HG03064 (cell line): ENCODE data around the gene NCF2.
"Not testable (repeated sequence)": the region's sequence is repeated elsewhere in the genome, so short reads cannot be mapped to it uniquely, and the experiment has no call there.

Experiments used
- ATAC-seq: cut with Tn5 transposase; IDR thresholded peaks from one replicate; pipeline ENCODE4 v1.9.1; 2021; ENCODE audit warnings: low read depth; ENCODE audit not compliant: unreplicated experiment

Gene NCF2

DNA sequence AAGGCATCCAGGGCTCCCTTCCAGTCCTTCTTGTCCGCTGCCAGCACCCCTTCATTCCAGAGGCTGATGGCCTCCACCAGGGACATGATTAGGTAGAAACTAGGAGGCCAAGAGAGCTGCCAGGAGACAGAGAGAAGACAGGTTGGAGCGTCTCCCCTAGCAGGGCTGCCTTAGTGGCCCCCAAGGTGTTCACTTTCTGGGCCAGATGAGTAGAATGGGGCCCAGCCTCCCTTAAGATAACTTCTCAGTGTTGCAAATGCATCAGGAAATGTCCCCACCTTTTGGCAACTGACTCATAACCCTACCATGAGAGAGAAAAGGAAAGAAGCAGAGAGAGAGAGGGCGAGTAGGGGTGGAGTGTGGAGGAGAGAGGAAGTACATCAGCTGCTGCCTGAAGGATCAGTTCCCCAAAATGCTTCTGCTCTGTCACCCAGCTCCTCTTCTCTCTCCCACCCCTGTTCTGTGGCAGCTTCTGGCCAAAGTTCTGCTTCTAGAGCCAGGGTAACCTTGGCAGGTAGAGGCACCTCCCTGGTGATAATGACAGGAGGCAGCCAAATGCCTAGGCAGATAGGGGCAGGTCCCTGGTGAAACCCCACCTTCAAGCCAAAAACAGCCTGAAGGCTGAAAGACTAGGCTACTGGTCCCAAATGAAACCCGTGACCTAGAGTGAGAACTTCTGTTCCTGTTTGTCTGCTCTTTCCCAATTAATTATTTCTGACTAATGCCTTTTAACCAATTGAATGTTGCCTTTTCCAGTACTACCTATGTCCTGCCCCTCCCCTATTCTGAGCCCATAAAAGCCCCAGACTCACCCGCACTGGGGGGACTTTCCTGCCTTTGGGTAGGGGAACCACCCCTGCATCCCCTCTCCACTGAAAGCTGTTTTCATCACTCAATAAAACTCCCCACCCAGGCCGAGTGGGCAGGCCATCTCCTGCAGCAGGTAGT is at the start of gene NCF2:
NCF2 (minus strand) TSS at position 216 of the 948 bp plus-strand sequence; CDS start at position 86, 130 bp downstream.
- ATAC-seq: peak; percentile 65

DNA sequence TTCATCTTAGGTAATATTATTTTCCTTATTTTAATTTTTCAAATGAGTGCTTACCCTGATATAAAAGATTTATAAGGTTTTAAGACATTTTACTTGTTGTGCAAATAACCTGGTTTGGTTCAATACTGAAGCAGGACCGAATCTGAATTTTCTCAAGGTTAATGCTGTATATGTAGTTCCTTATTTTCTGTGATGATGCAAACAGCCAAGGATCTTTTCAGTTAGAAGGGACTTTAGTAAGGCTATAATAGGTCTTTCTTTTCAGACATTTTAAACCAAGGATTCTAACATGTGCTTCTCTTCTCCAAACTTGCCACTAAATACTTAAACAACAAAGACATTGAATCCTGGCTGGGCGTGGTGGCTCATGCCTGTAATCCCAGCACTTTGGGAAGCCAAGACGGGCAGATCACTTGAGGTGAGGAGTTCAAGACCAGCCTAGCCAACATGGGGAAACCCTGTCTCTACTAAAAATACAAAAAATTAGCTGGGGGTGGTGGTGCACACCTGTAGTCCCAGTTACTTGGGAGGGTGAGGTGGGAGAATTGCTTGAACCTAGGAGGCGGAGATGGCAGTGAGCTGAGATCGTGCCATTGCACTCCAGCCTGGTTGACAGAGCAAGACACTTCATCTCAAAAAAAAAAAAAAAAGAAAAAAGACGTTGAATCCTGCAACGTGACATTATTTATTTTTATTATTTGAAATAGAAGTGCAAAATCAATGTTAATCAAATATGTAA is 48.6 kb upstream of the NCF2 start:
- ATAC-seq: no peak

DNA sequence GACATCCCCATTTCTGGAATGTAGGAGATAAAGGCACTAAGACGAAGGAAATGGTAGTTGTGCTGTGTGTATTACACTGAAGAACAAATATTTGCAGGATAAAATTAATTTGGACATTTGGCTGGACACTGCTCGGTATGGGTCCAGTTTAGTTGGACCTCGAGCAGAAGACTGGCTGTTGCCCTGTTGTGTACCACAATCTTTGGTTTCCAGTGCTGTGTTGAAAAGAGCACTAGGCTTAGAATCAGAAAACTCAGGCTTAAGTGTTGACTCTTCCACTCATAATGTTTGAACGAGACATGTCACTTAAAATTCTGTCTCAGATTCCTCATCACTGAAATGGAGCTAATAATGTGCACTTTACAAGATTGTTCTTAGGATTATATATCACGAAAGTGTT is 46.5 kb upstream of the NCF2 start:
- no peak for ATAC-seq

- ATAC-seq: no peak
Measured at GRCh38 chr1:183636334-183636682, 46.0 kb upstream of the NCF2 start.

- peak; percentile 82 for ATAC-seq
Measured at GRCh38 chr1:183635606-183636333, 45.5 kb upstream of the NCF2 start, which contains the start of gene ARPC5. ARPC5 (minus strand) TSS chr1:183635783; CDS start chr1:183635659, 124 bp downstream.

DNA sequence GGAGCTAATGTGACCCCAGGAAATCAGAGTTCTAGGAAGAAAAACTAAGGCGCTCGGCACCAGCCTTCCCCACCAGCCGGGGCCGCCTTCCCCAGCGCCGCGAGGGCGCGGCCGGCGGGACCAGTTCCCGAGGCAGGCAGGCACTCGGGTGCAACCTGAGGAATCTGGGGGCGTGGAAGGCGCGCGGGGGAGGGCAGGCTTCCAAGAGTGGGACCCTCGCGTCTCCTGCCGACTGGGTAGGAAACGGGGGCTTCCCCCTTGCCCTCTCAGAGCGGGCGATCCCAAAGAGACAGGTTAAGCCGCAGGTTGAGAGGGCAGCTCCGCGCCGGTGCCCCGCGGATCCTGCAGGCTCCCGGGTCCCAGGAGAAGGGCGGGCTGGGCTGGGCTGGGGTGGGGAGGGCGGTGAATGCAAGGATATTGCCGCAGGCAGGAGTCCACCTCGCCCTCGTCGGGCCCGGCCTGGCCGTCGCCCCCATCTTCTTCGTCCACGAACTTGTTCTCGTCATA is 44.9 kb upstream of the NCF2 start:
- peak; percentile 6 for ATAC-seq

GRCh38 chr1:183634429-183635065 is 44.3 kb upstream of the NCF2 start:
- ATAC-seq: no peak

GRCh38 chr1:183633676-183634343 is 43.6 kb upstream of the NCF2 start:
- ATAC-seq: peak; percentile 43

GRCh38 chr1:183632964-183633363 is 42.7 kb upstream of the NCF2 start:
- no peak for ATAC-seq

- no peak for ATAC-seq
Measured at GRCh38 chr1:183632114-183632513, 41.9 kb upstream of the NCF2 start.

- no peak for ATAC-seq
Measured at GRCh38 chr1:183630748-183631147, 40.5 kb upstream of the NCF2 start.

GRCh38 chr1:183628537-183628936 is 38.3 kb upstream of the NCF2 start:
- no peak for ATAC-seq

- ATAC-seq: not testable (repeated sequence)
Measured at GRCh38 chr1:183626236-183626635, 36.0 kb upstream of the NCF2 start.

GRCh38 chr1:183622884-183623785 is 32.9 kb upstream of the NCF2 start:
- peak; percentile 66 for ATAC-seq

GRCh38 chr1:183622013-183622412 is 31.8 kb upstream of the NCF2 start:
- no peak for ATAC-seq

DNA sequence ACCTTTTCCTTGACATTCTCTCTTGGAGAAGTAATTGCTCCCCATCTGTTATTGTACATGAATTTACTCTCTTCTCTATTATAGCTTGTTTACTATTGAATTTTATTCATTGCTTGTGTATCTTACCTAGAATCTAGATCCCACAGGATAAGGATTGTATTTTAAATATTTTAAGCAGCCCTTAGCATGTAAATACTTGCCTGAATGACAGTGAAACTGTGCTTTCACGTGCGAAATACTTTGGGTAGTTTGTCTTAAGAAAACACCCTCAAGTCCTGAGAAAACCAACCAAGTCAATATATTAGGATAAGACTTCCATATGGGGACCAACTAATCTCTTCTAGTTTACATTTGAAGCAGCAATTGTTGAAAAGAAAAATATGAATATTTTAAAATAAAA is 30.1 kb upstream of the NCF2 start:
- ATAC-seq: no peak

GRCh38 chr1:183619781-183620180 is 29.5 kb upstream of the NCF2 start:
- no peak for ATAC-seq

GRCh38 chr1:183618202-183618601 is 27.9 kb upstream of the NCF2 start:
- ATAC-seq: not testable (repeated sequence)

- not testable (repeated sequence) for ATAC-seq
Measured at GRCh38 chr1:183612975-183613374, 22.7 kb upstream of the NCF2 start.
